WTC11 (cell line): ENCODE data around the gene RASAL2. TPM values are rescaled to one million over a fixed set of nuclear protein-coding genes. Genes with fewer than 3 reads are reported as not detected.
A peak's percentile ranks its signal among the peaks of the same experiment; 100 is the strongest.

Experiments used
- ATAC-seq: fragments of 200-7000 bp; cut with Tn5 transposase; 2 replicates; pipeline ENCODE4 v1.10.0; 2021; ENCODE audit warnings: mild to moderate bottlenecking, moderate library complexity
- CTCF ChIA-PET: fragments of 300-600 bp; sonication (Branson Sonifier 250); formaldehyde crosslinking; loops from one replicate; lab custom pipeline; 2021; ENCODE audit warnings: antibody characterized with exemption; lab: Charles Lee
- POLR2A ChIA-PET: fragments of 350-600 bp; sonication (Branson Sonifier 250); formaldehyde crosslinking; loops from one replicate; lab custom pipeline; 2021; ENCODE audit warnings: antibody characterized with exemption; lab: Charles Lee
- DNase-seq: peaks from one replicate; pipeline ENCODE4 v3.0.0; 2021; ENCODE audit warnings: low spot score
- H3K27ac Mint-ChIP-seq: 2 replicates; pipeline ENCODE4 v1.8.0; 2021; ENCODE audit warnings: mixed read lengths
- H3K27me3 Mint-ChIP-seq: 2 replicates; pipeline ENCODE4 v1.8.0; 2021; ENCODE audit warnings: low read depth, mild to moderate bottlenecking, moderate library complexity, mixed read lengths
- H3K36me3 Mint-ChIP-seq: 2 replicates; pipeline ENCODE4 v1.8.0; 2021; ENCODE audit warnings: mixed read lengths
- H3K4me1 Mint-ChIP-seq: 2 replicates; pipeline ENCODE4 v1.8.0; 2022; ENCODE audit warnings: mixed read lengths
- H3K4me3 Mint-ChIP-seq: 2 replicates; pipeline ENCODE4 v1.8.0; 2021; ENCODE audit warnings: mild to moderate bottlenecking, moderate library complexity, mixed read lengths
- H3K9me3 Mint-ChIP-seq: 2 replicates; pipeline ENCODE4 v1.8.0; 2021; ENCODE audit warnings: mixed read lengths
- ESRRA ChIP-seq: sonication (generic); formaldehyde crosslinking; IDR thresholded peaks from 2 replicates; pipeline ENCODE4 v1.8.1; 2022; ENCODE audit warnings: mild to moderate bottlenecking, missing genetic modification reagents, borderline replicate concordance
- ETV6 ChIP-seq: sonication (generic); formaldehyde crosslinking; IDR thresholded peaks from 2 replicates; pipeline ENCODE4 v1.8.1; 2022; ENCODE audit warnings: mild to moderate bottlenecking, missing genetic modification reagents
- KAT7 ChIP-seq: sonication (generic); formaldehyde crosslinking; IDR thresholded peaks from 2 replicates; pipeline ENCODE4 v1.8.1; 2023; ENCODE audit warnings: missing genetic modification reagents, mild to moderate bottlenecking, borderline replicate concordance
- MAX ChIP-seq: sonication (generic); formaldehyde crosslinking; IDR thresholded peaks from 2 replicates; pipeline ENCODE4 v1.8.0; 2022; ENCODE audit warnings: mild to moderate bottlenecking, missing genetic modification reagents
- PRDM15 ChIP-seq: sonication (generic); formaldehyde crosslinking; IDR thresholded peaks from 2 replicates; pipeline ENCODE4 v1.8.0; 2022; ENCODE audit warnings: missing genetic modification reagents
- RELA ChIP-seq: sonication (generic); formaldehyde crosslinking; IDR thresholded peaks from 2 replicates; pipeline ENCODE4 v1.8.1; 2022; ENCODE audit warnings: missing genetic modification reagents, mild to moderate bottlenecking, borderline replicate concordance
- SMAD4 ChIP-seq: sonication (generic); formaldehyde crosslinking; IDR thresholded peaks from 2 replicates; pipeline ENCODE4 v1.8.0; 2022; ENCODE audit warnings: mild to moderate bottlenecking, missing genetic modification reagents
- ZBTB21 ChIP-seq: sonication (generic); formaldehyde crosslinking; IDR thresholded peaks from 2 replicates; pipeline ENCODE4 v1.8.1; 2023; ENCODE audit warnings: mild to moderate bottlenecking, missing genetic modification reagents, borderline replicate concordance
- ZNF138 ChIP-seq: sonication (generic); formaldehyde crosslinking; conservative IDR thresholded peaks from 2 replicates; pipeline ENCODE4 v1.8.1; 2022; ENCODE audit warnings: mild to moderate bottlenecking, moderate library complexity, missing genetic modification reagents
- ZNF232 ChIP-seq: sonication (generic); formaldehyde crosslinking; IDR thresholded peaks from 2 replicates; pipeline ENCODE4 v1.8.0; 2022; ENCODE audit warnings: mild to moderate bottlenecking, missing genetic modification reagents
- ZNF263 ChIP-seq: sonication (generic); formaldehyde crosslinking; IDR thresholded peaks from 2 replicates; pipeline ENCODE4 v1.8.1; 2022; ENCODE audit warnings: low read depth, mild to moderate bottlenecking, moderate library complexity, missing genetic modification reagents
- ZNF423 ChIP-seq: fragments of 250-450 bp; sonication (Bioruptor Pico); IDR thresholded peaks from 2 replicates; pipeline ENCODE4 v2.1.2; 2022; ENCODE audit warnings: mild to moderate bottlenecking, moderate library complexity
- ZNF425 ChIP-seq: fragments of 250-450 bp; sonication (Bioruptor Pico); conservative IDR thresholded peaks from 2 replicates; pipeline ENCODE4 v1.9.0; 2021; ENCODE audit warnings: mild to moderate bottlenecking
- total RNA-seq: library from RNA; stranded (reverse); gene quantifications from 3 replicates; pipeline ENCODE4 v1.2.3, GENCODE V29; 2021
- TF ChIP-seq, protein P1 (sequence below): sonication (generic); formaldehyde crosslinking; IDR thresholded peaks from 2 replicates; pipeline ENCODE4 v1.8.1; 2022; ENCODE audit warnings: mild to moderate bottlenecking, missing genetic modification reagents, moderate library complexity, borderline replicate concordance
- TF ChIP-seq, protein P2 (sequence below): sonication (generic); formaldehyde crosslinking; IDR thresholded peaks from 2 replicates; pipeline ENCODE4 v1.8.1; 2022; ENCODE audit warnings: missing genetic modification reagents, borderline replicate concordance
- TF ChIP-seq, protein P3 (sequence below): sonication (generic); formaldehyde crosslinking; IDR thresholded peaks from 2 replicates; pipeline ENCODE4 v1.8.0; 2022; ENCODE audit warnings: mild to moderate bottlenecking, missing genetic modification reagents
- TF ChIP-seq, protein P4 (sequence below): sonication (generic); formaldehyde crosslinking; IDR thresholded peaks from 2 replicates; pipeline ENCODE4 v1.8.1; 2022; ENCODE audit warnings: low read depth, mild to moderate bottlenecking, moderate library complexity, missing genetic modification reagents, borderline replicate concordance
- TF ChIP-seq, protein P5 (sequence below): sonication (generic); formaldehyde crosslinking; IDR thresholded peaks from 2 replicates; pipeline ENCODE4 v1.8.0; 2023; ENCODE audit warnings: mild to moderate bottlenecking, missing genetic modification reagents
- TF ChIP-seq, protein P6 (sequence below): fragments of 250-450 bp; sonication (Bioruptor Pico); IDR thresholded peaks from 2 replicates; pipeline ENCODE4 v2.1.2; 2022; ENCODE audit warnings: mild to moderate bottlenecking, moderate library complexity

The RASAL2 gene
- total RNA-seq, 1 experiment from 2014 or later: 29.5 TPM

DNA sequence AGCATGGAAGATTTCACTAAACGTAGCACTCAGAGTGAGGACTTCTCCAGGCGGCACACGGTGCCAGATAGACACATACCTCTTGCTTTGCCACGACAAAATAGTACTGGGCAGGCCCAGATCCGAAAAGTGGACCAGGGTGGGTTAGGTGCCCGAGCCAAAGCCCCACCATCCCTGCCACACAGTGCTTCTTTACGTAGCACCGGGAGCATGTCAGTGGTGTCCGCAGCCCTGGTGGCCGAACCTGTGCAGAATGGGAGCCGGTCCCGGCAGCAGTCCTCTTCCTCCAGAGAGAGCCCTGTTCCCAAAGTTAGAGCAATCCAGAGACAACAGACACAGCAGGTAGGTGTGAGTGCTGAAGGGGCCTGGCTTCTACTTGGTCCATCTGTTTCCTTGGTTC is 364.3 kb downstream of the RASAL2 start:
- ATAC-seq (peak; percentile 28; the same call in 1 of the 2 replicates), DNase-seq (no peak)
- no peak overlapping the region for H3K27ac Mint-ChIP-seq
- H3K27me3 Mint-ChIP-seq: no peaks in the 10 kb centered on the region
- no peaks in the 10 kb centered on the region for H3K9me3 Mint-ChIP-seq
- peaks cover 10% of the 10 kb centered on the region for H3K4me1 Mint-ChIP-seq
- H3K36me3 Mint-ChIP-seq: peaks cover 18% of the 10 kb centered on the region; the same call in 1 of the 2 replicates
- H3K4me3 Mint-ChIP-seq: no peak overlapping the region
- ChIA-PET POLR2A (no interaction called here), CTCF (interaction anchor here (1.5 kb wide), 1 partner anchor 44 kb away, joined by 4 read pairs; no protein-coding TSS in a partner anchor)
- TF ChIP-seq, protein P1, sequence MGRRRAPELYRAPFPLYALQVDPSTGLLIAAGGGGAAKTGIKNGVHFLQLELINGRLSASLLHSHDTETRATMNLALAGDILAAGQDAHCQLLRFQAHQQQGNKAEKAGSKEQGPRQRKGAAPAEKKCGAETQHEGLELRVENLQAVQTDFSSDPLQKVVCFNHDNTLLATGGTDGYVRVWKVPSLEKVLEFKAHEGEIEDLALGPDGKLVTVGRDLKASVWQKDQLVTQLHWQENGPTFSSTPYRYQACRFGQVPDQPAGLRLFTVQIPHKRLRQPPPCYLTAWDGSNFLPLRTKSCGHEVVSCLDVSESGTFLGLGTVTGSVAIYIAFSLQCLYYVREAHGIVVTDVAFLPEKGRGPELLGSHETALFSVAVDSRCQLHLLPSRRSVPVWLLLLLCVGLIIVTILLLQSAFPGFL (CRISPR knock-in tag): no peak
- TF ChIP-seq, protein P2, sequence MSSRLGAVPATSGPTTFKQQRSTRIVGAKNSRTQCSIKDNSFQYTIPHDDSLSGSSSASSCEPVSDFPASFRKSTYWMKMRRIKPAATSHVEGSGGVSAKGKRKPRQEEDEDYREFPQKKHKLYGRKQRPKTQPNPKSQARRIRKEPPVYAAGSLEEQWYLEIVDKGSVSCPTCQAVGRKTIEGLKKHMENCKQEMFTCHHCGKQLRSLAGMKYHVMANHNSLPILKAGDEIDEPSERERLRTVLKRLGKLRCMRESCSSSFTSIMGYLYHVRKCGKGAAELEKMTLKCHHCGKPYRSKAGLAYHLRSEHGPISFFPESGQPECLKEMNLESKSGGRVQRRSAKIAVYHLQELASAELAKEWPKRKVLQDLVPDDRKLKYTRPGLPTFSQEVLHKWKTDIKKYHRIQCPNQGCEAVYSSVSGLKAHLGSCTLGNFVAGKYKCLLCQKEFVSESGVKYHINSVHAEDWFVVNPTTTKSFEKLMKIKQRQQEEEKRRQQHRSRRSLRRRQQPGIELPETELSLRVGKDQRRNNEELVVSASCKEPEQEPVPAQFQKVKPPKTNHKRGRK (CRISPR knock-in tag): no peak
- TF ChIP-seq MAX (no peak), ZNF425 (no peak), ETV6 (CRISPR knock-in tag) (no peak), ZNF138 (CRISPR knock-in tag) (no peak), PRDM15 (CRISPR knock-in tag) (no peak), ZNF232 (CRISPR knock-in tag) (no peak), KAT7 (no peak), ZNF423 (CRISPR knock-in tag) (no peak), ZNF263 (CRISPR knock-in tag) (no peak)
- TF ChIP-seq, protein P3, sequence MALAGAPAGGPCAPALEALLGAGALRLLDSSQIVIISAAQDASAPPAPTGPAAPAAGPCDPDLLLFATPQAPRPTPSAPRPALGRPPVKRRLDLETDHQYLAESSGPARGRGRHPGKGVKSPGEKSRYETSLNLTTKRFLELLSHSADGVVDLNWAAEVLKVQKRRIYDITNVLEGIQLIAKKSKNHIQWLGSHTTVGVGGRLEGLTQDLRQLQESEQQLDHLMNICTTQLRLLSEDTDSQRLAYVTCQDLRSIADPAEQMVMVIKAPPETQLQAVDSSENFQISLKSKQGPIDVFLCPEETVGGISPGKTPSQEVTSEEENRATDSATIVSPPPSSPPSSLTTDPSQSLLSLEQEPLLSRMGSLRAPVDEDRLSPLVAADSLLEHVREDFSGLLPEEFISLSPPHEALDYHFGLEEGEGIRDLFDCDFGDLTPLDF (CRISPR knock-in tag): no peak
- TF ChIP-seq, protein P4, sequence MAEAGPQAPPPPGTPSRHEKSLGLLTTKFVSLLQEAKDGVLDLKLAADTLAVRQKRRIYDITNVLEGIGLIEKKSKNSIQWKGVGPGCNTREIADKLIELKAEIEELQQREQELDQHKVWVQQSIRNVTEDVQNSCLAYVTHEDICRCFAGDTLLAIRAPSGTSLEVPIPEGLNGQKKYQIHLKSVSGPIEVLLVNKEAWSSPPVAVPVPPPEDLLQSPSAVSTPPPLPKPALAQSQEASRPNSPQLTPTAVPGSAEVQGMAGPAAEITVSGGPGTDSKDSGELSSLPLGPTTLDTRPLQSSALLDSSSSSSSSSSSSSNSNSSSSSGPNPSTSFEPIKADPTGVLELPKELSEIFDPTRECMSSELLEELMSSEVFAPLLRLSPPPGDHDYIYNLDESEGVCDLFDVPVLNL (CRISPR knock-in tag): no peak

DNA sequence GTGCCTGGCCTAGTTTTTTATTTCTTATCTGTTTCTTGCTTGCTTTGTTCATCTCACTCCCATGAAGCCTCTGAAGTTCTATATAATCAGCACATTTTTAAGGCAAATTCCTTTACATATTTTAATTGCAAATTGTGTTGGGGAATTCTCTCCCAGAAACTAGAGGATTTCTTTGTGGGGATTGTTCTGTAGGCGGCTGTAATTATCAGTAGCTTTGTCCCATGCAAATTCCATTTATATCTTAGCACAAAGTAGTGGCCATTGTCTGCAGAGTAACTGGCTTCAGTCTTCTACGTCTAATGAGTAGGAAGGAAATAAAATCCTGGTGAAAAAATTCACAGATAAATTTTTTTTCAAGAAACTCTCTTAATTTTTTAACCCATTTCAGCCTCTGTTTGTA is 367.2 kb downstream of the RASAL2 start:
- Mint-ChIP-seq H3K27ac (peak overlapping the region; percentile 83), H3K27me3 (no peaks in the 10 kb centered on the region), H3K4me1 (peaks cover 6% of the 10 kb centered on the region), H3K9me3 (no peaks in the 10 kb centered on the region), H3K4me3 (no peak overlapping the region), H3K36me3 (peaks cover 21% of the 10 kb centered on the region)
- no peak for ATAC-seq
- POLR2A ChIA-PET: no interaction called here
- no peak for DNase-seq
- CTCF ChIA-PET: interaction anchor here (1.6 kb wide), 1 partner anchor 40 kb away, joined by 3 read pairs; no protein-coding TSS in a partner anchor
- TF ChIP-seq ZNF138 (CRISPR knock-in tag) (no peak), RELA (CRISPR knock-in tag) (no peak), ZBTB21 (CRISPR knock-in tag) (no peak), ESRRA (no peak), SMAD4 (CRISPR knock-in tag) (no peak)
- TF ChIP-seq, protein P5, sequence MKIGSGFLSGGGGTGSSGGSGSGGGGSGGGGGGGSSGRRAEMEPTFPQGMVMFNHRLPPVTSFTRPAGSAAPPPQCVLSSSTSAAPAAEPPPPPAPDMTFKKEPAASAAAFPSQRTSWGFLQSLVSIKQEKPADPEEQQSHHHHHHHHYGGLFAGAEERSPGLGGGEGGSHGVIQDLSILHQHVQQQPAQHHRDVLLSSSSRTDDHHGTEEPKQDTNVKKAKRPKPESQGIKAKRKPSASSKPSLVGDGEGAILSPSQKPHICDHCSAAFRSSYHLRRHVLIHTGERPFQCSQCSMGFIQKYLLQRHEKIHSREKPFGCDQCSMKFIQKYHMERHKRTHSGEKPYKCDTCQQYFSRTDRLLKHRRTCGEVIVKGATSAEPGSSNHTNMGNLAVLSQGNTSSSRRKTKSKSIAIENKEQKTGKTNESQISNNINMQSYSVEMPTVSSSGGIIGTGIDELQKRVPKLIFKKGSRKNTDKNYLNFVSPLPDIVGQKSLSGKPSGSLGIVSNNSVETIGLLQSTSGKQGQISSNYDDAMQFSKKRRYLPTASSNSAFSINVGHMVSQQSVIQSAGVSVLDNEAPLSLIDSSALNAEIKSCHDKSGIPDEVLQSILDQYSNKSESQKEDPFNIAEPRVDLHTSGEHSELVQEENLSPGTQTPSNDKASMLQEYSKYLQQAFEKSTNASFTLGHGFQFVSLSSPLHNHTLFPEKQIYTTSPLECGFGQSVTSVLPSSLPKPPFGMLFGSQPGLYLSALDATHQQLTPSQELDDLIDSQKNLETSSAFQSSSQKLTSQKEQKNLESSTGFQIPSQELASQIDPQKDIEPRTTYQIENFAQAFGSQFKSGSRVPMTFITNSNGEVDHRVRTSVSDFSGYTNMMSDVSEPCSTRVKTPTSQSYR (CRISPR knock-in tag): no peak
- TF ChIP-seq, protein P6, sequence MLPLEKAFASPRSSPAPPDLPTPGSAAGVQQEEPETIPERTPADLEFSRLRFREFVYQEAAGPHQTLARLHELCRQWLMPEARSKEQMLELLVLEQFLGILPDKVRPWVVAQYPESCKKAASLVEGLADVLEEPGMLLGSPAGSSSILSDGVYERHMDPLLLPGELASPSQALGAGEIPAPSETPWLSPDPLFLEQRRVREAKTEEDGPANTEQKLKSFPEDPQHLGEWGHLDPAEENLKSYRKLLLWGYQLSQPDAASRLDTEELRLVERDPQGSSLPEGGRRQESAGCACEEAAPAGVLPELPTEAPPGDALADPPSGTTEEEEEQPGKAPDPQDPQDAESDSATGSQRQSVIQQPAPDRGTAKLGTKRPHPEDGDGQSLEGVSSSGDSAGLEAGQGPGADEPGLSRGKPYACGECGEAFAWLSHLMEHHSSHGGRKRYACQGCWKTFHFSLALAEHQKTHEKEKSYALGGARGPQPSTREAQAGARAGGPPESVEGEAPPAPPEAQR (CRISPR knock-in tag): no peak
